ENCODE results near the gene ZCCHC24. TPM values are rescaled to one million over a fixed set of nuclear protein-coding genes. Genes with fewer than 3 reads are reported as not detected.

The ZCCHC24 gene
- total RNA-seq, 2 experiments from 2014 or later: 2.4 to 3.1 TPM

DNA sequence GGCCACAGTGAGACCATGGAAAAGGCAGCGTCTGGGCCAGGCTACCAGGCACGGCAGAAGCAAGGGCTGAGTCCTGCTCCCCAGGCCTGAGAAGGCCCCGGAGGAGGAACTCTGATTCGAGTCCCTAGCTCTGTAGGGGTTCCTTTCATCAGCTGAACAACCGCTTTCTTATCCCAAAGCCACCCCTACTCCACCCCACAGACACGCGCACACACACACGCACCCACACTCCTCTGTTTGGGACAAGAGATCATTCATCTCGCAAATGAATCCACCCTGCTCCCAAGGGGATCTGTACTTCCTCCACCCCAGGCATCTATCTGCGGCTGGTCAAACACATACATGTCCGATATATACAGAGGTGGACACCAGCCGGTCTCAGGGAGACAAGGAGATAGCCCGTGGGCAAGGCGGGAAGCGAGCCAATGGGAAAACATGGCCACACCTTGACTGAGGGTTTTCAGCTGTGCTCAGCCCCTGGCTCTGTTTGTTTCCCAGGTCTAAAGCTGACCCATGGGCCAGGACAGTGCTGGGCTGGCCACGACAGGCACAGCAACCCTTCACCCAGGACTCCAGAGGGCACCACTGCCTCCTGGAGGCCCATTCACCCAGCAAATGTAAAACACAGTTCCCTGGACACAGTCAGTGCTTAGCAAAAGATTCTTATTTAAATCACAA lies 7.3 kb downstream of the ZCCHC24 start:
- Mint-ChIP-seq H3K36me3 (no peaks in the 10 kb centered on the region), H3K27me3 (peaks cover 26% of the 10 kb centered on the region), H3K4me3 (no peak overlapping the region), H3K27ac (no peak overlapping the region), H3K9me3 (ENCODE audit: low read depth) (no peaks in the 10 kb centered on the region), H3K4me1 (peaks cover 15% of the 10 kb centered on the region)
- CTCF ChIA-PET: interaction anchor here (0.8 kb wide), 1 partner anchor 63 kb away, joined by 3 read pairs; no protein-coding TSS in a partner anchor
- DNase-seq (no peak), ATAC-seq (no peak)

DNA sequence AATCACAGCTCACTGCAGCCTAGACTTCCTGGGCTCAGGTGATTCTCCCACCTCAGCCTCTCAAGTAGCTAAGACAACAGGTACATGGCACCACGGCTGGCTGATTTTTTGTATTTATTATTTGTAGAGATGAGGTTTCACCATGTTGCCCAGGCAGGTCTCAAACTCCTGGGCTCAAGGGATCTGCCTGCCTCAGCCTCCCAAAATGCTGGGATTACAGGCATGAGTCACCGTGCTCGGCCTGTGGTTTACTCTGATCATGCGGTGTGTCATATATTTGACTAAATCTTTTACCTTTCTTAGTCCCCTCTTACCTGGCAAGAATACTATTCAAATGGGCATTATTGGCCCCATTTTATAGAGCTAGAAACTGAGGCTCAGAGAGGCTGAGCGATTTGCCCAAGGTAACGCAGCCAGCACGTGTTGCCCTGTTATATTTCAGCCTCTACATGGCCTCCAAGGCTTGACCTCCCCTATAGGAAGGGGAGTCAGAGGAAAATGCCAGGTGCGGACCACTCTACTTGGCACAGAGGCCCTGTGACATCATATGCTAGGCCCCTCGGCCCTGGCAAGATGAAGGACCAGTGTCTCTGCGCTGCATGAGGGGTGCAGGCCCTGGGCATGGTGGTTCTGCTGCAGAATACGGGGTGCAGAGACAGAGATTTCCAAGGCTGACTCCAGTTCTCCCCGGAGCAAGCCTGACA lies 8.2 kb downstream of the ZCCHC24 start:
- Mint-ChIP-seq H3K27me3 (peaks cover 20% of the 10 kb centered on the region), H3K9me3 (ENCODE audit: low read depth) (no peaks in the 10 kb centered on the region), H3K4me1 (peaks cover 13% of the 10 kb centered on the region), H3K4me3 (no peak overlapping the region), H3K27ac (no peak overlapping the region), H3K36me3 (no peaks in the 10 kb centered on the region)
- DNase-seq (no peak), ATAC-seq (no peak)
- CTCF ChIA-PET: interaction anchor here (1.0 kb wide), 1 partner anchor 44 kb away, joined by 3 read pairs; no protein-coding TSS in a partner anchor

DNA sequence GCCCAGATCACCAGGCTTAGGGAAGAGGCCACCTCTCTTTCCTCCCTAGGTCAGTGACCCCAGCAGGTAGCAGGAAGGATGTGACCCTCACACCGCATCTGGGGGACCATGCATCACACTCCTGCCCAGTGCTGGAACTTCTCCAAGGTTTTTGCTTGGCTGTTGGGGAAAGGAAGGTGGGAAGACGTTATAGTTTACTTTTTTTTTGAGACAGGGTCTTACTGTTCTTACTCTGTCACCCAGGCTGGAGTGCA lies 8.6 kb downstream of the ZCCHC24 start:
- DNase-seq: no peak
- Mint-ChIP-seq H3K4me3 (no peak overlapping the region), H3K4me1 (peaks cover 13% of the 10 kb centered on the region), H3K27ac (no peak overlapping the region), H3K36me3 (no peaks in the 10 kb centered on the region), H3K9me3 (ENCODE audit: low read depth) (no peaks in the 10 kb centered on the region), H3K27me3 (peaks cover 20% of the 10 kb centered on the region)
- CTCF ChIA-PET: interaction anchor here (1.0 kb wide), 1 partner anchor 45 kb away, joined by 3 read pairs; no protein-coding TSS in a partner anchor
- ATAC-seq: no peak

DNA sequence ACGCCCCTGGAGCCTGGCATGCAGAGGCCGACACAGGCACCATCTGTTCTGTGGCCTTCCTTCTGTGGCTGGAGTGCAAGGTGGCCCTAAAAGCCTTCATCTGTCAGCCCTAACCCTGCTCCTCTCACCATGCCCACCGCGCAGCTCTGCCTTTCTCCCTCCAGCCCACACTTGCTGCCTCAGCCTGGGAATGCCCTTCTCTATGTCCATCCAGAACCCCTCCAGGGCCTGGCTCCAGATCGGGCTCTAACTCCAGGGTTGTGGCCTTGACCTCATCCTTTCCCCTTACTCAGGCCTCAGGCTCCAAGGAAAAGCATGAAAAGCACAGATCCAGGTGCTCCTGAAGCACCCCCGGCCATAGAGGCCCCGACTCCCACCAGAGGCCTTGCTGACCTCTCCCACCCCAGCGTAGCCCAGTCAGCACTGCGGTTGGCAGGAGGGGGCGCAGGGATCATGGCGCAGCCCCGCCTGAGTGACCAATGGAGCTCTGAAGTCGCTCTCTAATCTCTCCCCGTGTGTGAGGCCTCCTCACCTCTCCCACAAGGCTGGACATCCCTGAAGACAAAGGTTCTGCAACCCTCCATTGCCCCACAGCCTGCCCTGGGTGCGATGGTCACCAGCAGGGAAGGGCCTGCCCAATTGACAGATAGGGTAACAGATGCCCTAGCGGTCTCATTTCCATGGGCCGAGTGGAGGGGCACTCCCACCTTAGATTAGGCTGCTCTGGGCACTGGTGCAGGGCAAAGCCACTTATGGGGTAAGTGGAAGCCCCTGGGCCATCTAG lies 9.2 kb downstream of the ZCCHC24 start:
- peaks cover 18% of the 10 kb centered on the region for H3K27me3 Mint-ChIP-seq
- peaks cover 13% of the 10 kb centered on the region for H3K4me1 Mint-ChIP-seq
- DNase-seq (no peak), ATAC-seq (no peak)
- no peak overlapping the region for H3K27ac Mint-ChIP-seq
- H3K9me3 Mint-ChIP-seq (ENCODE audit: low read depth): no peaks in the 10 kb centered on the region
- H3K4me3 Mint-ChIP-seq: no peak overlapping the region
- CTCF ChIA-PET: interaction anchor here (1.0 to 1.3 kb wide), 3 partner anchors 9 to 62 kb away, joined by 3 to 5 read pairs (median 4); no protein-coding TSS in a partner anchor
- no peaks in the 10 kb centered on the region for H3K36me3 Mint-ChIP-seq

DNA sequence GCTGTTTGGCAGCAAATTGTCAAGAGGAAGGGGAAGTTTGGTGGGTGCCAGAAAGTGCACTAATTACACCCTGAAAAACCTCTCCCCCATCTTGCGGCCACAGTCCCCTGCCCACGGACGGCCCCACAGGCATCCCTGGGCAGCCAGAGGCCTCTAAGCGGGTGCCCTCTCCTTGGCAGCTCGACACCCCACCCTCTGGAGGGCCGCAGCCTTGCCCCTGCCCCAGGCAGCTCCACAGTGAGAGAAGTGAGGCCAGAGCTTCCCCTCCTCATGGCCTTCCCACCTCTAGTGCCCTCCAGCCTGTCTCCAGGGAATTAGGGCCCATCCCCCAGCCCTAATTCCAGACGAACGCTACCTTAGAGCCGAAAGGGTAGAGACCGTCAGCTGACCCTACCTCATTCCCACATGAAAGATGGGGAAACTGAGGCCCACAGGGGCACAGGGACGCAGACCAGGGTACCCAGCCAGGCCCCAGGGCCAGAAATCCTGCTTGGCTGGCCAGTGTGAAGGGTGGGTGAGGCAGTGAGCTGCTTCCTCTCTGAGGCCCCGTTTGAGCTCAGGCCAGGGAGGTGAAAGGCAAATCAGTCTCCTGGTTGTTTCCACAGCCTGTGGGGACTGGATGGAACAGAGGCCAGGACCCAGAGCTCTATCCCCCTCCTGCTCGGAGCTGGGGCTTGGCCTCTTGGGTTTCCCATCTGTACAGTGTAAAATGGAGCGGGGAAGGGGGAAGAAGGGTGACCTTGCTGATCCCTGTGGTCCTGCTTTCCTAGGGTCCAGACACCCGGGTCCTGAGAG lies 10.0 kb downstream of the ZCCHC24 start:
- ATAC-seq (no peak), DNase-seq (no peak)
- no peaks in the 10 kb centered on the region for H3K9me3 Mint-ChIP-seq (ENCODE audit: low read depth)
- no peaks in the 10 kb centered on the region for H3K36me3 Mint-ChIP-seq
- H3K27ac Mint-ChIP-seq: no peak overlapping the region
- CTCF ChIA-PET: interaction anchor here (1.2 to 1.3 kb wide), 2 partner anchors 9 to 61 kb away, joined by 4 to 5 read pairs; no protein-coding TSS in a partner anchor
- peaks cover 12% of the 10 kb centered on the region for H3K27me3 Mint-ChIP-seq
- H3K4me3 Mint-ChIP-seq: no peak overlapping the region
- H3K4me1 Mint-ChIP-seq: peaks cover 13% of the 10 kb centered on the region

DNA sequence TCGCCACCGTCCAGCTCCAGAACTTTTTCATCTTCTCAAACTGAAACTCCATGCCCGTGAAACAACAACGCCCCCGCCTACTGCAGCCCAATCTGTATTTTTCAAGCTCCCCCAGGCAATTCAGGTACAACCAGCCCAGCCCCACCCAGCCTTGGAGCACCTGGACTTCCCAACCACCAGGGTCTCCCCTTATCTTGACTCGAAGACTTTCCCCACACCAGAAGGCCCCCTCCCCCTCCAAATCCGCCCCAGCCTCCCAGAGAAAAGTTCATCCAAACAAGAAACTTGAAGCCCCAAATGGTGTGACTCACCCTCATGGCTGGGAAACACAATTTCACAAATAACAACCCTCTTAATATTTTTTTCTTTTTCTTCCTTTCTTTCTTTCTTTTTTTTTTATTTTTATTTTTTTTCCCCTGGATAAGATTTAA lies 10.6 kb downstream of the ZCCHC24 start:
- no peak overlapping the region for H3K27ac Mint-ChIP-seq
- peak; percentile 27 for ATAC-seq

DNA sequence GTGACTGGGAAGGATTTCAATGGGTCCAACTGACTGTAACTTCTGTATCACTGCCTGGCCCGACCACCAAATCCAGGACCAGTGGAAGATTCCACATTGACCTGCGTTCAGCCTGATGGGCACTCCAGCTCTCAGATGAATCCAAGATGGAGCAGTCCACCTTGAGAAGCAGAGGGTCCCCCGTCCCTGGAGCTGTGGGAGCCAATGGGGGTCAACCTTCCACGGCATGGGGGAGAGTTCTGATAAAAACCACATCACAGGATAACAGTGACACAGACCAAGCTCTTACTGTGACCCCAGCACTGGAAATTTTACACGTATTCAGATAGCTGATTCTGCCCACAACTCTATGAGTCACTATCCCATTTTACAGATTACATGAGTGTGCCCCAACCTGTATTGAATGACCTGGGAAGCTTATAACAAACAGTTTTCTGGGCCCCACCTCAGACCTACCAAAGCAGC lies 11.2 kb downstream of the ZCCHC24 start:
- peaks cover 13% of the 10 kb centered on the region for H3K4me1 Mint-ChIP-seq
- no peak overlapping the region for H3K4me3 Mint-ChIP-seq
- H3K27me3 Mint-ChIP-seq: peaks cover 6% of the 10 kb centered on the region
- ATAC-seq (peak; percentile 82), DNase-seq (no peak)
- CTCF ChIA-PET: interaction anchor here (0.7 to 1.1 kb wide), 2 partner anchors 10 to 60 kb away, joined by 3 to 4 read pairs; no protein-coding TSS in a partner anchor
- H3K27ac Mint-ChIP-seq: no peak overlapping the region
- no peaks in the 10 kb centered on the region for H3K9me3 Mint-ChIP-seq (ENCODE audit: low read depth)
- H3K36me3 Mint-ChIP-seq: no peaks in the 10 kb centered on the region

More for the DNA sequence above, 10.6 kb downstream of the ZCCHC24 start:
- H3K9me3 Mint-ChIP-seq (ENCODE audit: low read depth): no peaks in the 10 kb centered on the region
- CTCF ChIA-PET: interaction anchor here (1.2 to 1.3 kb wide), 2 partner anchors 10 to 60 kb away, joined by 4 to 5 read pairs; no protein-coding TSS in a partner anchor
- no peak overlapping the region for H3K4me3 Mint-ChIP-seq
- peaks cover 13% of the 10 kb centered on the region for H3K4me1 Mint-ChIP-seq
- no peaks in the 10 kb centered on the region for H3K36me3 Mint-ChIP-seq
- peaks cover 8% of the 10 kb centered on the region for H3K27me3 Mint-ChIP-seq
- no peak for DNase-seq

DNA sequence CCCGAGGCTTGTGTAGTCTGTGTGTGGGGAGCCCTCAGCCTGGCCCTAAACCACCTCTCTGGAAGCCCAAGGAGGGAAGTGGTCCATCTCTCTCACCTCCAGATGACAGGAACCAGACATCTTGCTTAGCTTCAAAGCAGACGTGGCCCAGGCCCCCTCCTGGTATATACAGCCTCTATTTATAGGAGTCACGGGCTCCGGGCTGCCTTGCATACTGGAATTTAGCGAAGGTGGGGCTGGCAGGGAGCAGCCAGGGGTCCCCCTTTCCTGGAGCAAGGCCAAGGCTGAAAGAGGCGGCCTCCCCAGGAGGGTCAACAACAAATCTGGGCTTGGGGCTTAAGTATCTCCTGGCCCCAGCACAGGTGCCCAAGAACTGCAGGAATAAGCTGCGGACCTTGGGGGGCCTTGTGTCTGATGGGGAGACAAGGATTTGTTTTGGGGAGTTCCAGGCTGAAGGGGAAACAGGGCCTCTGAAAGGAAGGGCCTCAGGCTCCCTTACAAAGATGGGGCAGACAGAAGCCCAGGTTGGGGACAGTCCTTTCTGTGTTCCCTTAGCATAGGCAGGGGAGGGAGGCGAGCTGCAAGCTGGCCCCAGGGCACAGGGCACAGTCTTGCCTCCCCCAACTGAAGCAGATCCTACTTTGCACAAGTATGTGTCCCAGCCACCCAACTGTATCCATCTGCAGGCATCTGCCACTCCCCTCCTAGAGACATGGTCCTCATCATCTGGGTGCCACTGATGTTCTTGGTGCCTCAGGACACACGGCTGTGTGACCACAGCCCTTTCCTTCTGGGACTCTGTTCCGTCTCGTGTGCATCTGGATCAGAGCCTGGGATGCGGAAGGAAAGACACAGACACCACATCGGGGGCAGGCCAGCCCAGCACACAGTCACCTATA lies 11.9 kb downstream of the ZCCHC24 start:
- Mint-ChIP-seq H3K27ac (peak overlapping the region; percentile 50), H3K36me3 (no peaks in the 10 kb centered on the region), H3K4me3 (no peak overlapping the region), H3K27me3 (peaks cover 9% of the 10 kb centered on the region), H3K9me3 (ENCODE audit: low read depth) (no peaks in the 10 kb centered on the region), H3K4me1 (peaks cover 14% of the 10 kb centered on the region)
- CTCF ChIA-PET: interaction anchor here (0.7 to 1.1 kb wide), 2 partner anchors 11 to 59 kb away, joined by 3 to 4 read pairs; no protein-coding TSS in a partner anchor
- DNase-seq (no peak), ATAC-seq (no peak)

DNA sequence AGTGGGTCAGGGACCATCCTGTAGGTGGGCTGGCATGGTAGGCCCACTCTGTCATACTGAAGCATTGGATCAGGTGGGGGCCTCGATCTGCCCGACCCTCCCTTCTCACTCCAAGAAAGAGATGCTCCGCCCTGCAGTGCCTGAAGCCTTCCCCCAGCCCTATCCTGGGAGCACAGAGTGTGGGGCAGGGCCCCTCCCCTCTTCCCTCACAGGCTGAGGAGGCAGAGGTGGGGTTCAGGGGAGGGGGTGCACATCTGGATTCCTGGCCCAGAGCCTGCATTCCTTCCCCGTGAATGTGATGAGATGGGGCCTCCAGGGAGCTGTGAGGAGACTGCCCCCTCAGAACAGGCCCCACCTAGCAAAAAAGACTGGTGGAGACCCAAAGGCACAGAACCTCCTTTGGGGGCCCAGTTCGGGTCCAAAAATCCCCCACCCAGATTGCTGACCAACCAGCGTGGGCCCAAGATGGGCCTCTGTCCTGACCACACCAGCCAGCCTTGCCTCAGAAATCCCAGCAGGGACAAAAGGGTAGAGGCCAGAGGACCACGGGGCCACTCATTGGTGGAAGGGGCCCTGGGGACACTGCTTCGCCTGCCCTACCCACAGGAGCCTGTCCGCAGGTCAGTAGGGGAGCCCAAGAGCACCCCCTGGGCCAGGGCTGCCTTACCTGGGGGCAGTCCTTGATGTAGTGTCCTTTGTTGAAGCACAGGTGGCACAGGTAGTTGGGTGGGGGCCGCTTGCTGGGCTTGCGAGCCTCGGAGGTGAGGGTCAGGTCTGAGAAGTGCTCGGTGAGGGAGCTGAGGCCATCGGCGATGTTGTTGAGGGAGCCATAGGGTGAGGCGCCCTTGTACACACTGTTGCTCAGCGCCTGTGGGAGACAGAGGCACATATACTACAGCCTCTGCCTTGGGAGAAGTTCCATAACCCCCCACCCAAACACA lies 13.3 kb downstream of the ZCCHC24 start:
- no peak for ATAC-seq
- H3K27me3 Mint-ChIP-seq: peaks cover 15% of the 10 kb centered on the region
- H3K9me3 Mint-ChIP-seq (ENCODE audit: low read depth): no peaks in the 10 kb centered on the region
- no peak for DNase-seq
- no peak overlapping the region for H3K4me3 Mint-ChIP-seq
- H3K27ac Mint-ChIP-seq: no peak overlapping the region
- H3K36me3 Mint-ChIP-seq: no peaks in the 10 kb centered on the region
- CTCF ChIA-PET: no interaction called here
- peaks cover 14% of the 10 kb centered on the region for H3K4me1 Mint-ChIP-seq

DNA sequence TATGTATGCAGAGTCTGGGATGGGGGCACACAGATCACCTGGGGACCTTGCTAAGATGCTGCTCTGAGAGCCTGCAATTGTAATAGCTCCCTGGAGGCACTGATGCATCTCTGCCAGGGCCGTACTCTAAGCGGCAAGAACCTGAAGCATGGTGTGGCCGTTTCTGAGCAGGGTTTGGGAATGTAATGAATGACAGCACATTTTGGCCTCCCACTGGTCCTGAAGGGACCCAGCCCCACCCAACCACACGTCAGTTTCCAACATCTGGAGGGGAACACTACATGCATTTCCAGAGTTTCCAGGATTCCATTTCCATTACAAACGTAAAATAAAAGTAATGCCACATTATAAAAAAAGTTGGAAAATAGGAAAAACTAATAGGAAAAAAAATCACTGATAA lies 14.0 kb downstream of the ZCCHC24 start:
- Mint-ChIP-seq H3K4me3 (no peak overlapping the region), H3K27me3 (peaks cover 15% of the 10 kb centered on the region), H3K36me3 (no peaks in the 10 kb centered on the region), H3K4me1 (peaks cover 14% of the 10 kb centered on the region), H3K27ac (no peak overlapping the region), H3K9me3 (ENCODE audit: low read depth) (no peaks in the 10 kb centered on the region)
- no peak for DNase-seq
- no peak for ATAC-seq
- CTCF ChIA-PET: no interaction called here

DNA sequence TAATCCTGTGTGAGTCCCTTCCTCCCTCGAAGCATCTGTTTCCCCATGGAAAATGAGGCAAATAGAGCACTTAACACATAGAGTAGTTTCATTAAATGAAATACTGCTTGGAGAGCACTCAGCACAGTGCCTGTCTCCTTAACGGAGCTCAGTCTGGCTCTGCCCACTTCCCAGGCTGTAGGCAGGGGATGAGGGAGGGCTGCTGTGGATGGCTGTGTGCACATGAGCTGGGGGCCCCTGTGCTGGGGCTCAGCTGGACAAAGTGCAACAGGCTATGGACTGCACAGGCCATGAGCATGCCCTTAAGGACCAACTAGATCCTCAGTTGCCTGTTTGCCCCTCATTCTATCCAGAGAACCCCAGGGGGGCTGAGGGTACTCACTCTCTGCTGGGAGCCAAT lies 14.5 kb downstream of the ZCCHC24 start:
- ATAC-seq (no peak), DNase-seq (no peak)
- no peak overlapping the region for H3K4me3 Mint-ChIP-seq
- peaks cover 15% of the 10 kb centered on the region for H3K27me3 Mint-ChIP-seq
- no peaks in the 10 kb centered on the region for H3K36me3 Mint-ChIP-seq
- H3K4me1 Mint-ChIP-seq: peaks cover 14% of the 10 kb centered on the region
- CTCF ChIA-PET: interaction anchor here (1.0 kb wide), 1 partner anchor 11 kb away, joined by 3 read pairs; no protein-coding TSS in a partner anchor
- H3K27ac Mint-ChIP-seq: no peak overlapping the region
- no peaks in the 10 kb centered on the region for H3K9me3 Mint-ChIP-seq (ENCODE audit: low read depth)

Data from activated CD8-positive, alpha-beta memory T cell treated with anti-CD3 and anti-CD28 coated beads, Interleukin-2, amount 10 ng/mL, durations not matched to agents 7 days and 5 days (primary cell).